Glutamatergic neuron (in vitro differentiated cells): ENCODE results near the gene SERINC5. TPM values are rescaled to one million over a fixed set of nuclear protein-coding genes. Genes with fewer than 3 reads are reported as not detected.

Experiments
- DNase-seq: peaks from one replicate; pipeline ENCODE4 v3.0.0; 2022
- H3K27ac Mint-ChIP-seq: one replicate; pipeline ENCODE4 v1.8.0; 2020; ENCODE audit warnings: mild to moderate bottlenecking, mixed read lengths, inconsistent platforms; ENCODE audit not compliant: unreplicated experiment
- H3K27me3 Mint-ChIP-seq: one replicate; pipeline ENCODE4 v1.8.0; 2020; ENCODE audit warnings: mild to moderate bottlenecking, moderate library complexity, mixed read lengths, inconsistent platforms; ENCODE audit not compliant: unreplicated experiment
- H3K36me3 Mint-ChIP-seq: one replicate; pipeline ENCODE4 v1.8.0; 2020; ENCODE audit warnings: mild to moderate bottlenecking, mixed read lengths, inconsistent platforms; ENCODE audit not compliant: unreplicated experiment
- H3K4me1 Mint-ChIP-seq: one replicate; pipeline ENCODE4 v1.8.0; 2020; ENCODE audit warnings: mild to moderate bottlenecking, low read depth, mixed read lengths, inconsistent platforms; ENCODE audit not compliant: unreplicated experiment
- H3K4me3 Mint-ChIP-seq: one replicate; pipeline ENCODE4 v1.8.0; 2020; ENCODE audit warnings: mild to moderate bottlenecking, mixed read lengths, inconsistent platforms; ENCODE audit not compliant: unreplicated experiment
- H3K9me3 Mint-ChIP-seq: one replicate; pipeline ENCODE4 v1.8.0; 2020; ENCODE audit warnings: mild to moderate bottlenecking, moderate library complexity, mixed read lengths, inconsistent platforms; ENCODE audit not compliant: unreplicated experiment
- CTCF ChIP-seq: fragments of 200-600 bp; sonication (generic); IDR thresholded peaks from one replicate; pipeline ENCODE4 v1.5.0; 2021; ENCODE audit not compliant: partially characterized antibody, unreplicated experiment
- total RNA-seq: library from RNA; stranded (reverse); fragmentation: NEBNext Ultra II Directional; extraction: Animal tissue kit (Norgen Biotek cat#: 25700); gene quantifications from one replicate; pipeline ENCODE4 v1.2.1, GENCODE V29; 2021; ENCODE audit not compliant: unreplicated experiment

SERINC5 gene
- total RNA-seq, 1 donor from 2014 or later, result 15.1 TPM

DNA sequence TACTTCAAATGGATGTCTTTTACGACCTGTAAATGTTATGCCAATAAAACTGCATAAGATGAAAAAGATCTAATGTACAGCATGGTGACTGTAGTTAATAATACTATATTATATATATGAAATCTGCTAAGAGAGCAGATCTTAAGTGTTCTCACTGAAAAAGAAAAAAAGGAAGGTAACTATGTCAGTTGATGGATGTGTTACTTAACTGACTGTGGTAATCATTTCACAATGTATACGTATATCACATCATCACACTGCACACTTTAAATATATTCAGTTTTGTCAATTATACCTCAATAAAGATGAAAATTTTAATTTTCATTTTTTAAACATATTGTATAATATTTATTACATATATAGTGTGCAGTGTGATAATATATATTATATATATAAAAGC lies 188.8 kb downstream of the SERINC5 start:
- H3K4me1 Mint-ChIP-seq, result peaks cover 14% of the 10 kb centered on the region
- DNase-seq, result no peak
- no peak overlapping the region for H3K27ac Mint-ChIP-seq
- H3K9me3 Mint-ChIP-seq, result no peaks in the 10 kb centered on the region
- H3K36me3 Mint-ChIP-seq, result peaks cover 4% of the 10 kb centered on the region
- no peak for TF ChIP-seq CTCF
- H3K27me3 Mint-ChIP-seq, result no peaks in the 10 kb centered on the region
- no peak overlapping the region for H3K4me3 Mint-ChIP-seq

GRCh38 chr5:80064124-80064523 lies 191.7 kb downstream of the SERINC5 start:
- no peaks in the 10 kb centered on the region for H3K36me3 Mint-ChIP-seq
- H3K4me1 Mint-ChIP-seq, result peaks cover 2% of the 10 kb centered on the region
- no peak overlapping the region for H3K4me3 Mint-ChIP-seq
- H3K27me3 Mint-ChIP-seq, result no peaks in the 10 kb centered on the region
- no peaks in the 10 kb centered on the region for H3K9me3 Mint-ChIP-seq
- no peak for TF ChIP-seq CTCF
- no peak overlapping the region for H3K27ac Mint-ChIP-seq
- no peak for DNase-seq

Other genes with a start within 250 kb of the SERINC5 start
- gene THBS4, start 220.7 kb downstream of the SERINC5 start, total RNA-seq, result 41.1 TPM
- gene SPZ1, start 64.0 kb upstream of the SERINC5 start, total RNA-seq, result not detected
- 51.5 TPM for gene ZFYVE16, start 152.0 kb upstream of the SERINC5 start, total RNA-seq
- gene FAM151B, start 232.1 kb upstream of the SERINC5 start, total RNA-seq, result 0.29 TPM